Measurements from ENCODE around the gene ETV5. TPM values are rescaled to one million over a fixed set of nuclear protein-coding genes. Genes with fewer than 3 reads are reported as not detected.

Gene ETV5
- total and polyA plus RNA-seq, 9 of the 15 experiments (the other 6 are each of a cell fraction or from before 2014, with no cell fraction given) = 9.2 to 25.9 (median 15.9) TPM

DNA sequence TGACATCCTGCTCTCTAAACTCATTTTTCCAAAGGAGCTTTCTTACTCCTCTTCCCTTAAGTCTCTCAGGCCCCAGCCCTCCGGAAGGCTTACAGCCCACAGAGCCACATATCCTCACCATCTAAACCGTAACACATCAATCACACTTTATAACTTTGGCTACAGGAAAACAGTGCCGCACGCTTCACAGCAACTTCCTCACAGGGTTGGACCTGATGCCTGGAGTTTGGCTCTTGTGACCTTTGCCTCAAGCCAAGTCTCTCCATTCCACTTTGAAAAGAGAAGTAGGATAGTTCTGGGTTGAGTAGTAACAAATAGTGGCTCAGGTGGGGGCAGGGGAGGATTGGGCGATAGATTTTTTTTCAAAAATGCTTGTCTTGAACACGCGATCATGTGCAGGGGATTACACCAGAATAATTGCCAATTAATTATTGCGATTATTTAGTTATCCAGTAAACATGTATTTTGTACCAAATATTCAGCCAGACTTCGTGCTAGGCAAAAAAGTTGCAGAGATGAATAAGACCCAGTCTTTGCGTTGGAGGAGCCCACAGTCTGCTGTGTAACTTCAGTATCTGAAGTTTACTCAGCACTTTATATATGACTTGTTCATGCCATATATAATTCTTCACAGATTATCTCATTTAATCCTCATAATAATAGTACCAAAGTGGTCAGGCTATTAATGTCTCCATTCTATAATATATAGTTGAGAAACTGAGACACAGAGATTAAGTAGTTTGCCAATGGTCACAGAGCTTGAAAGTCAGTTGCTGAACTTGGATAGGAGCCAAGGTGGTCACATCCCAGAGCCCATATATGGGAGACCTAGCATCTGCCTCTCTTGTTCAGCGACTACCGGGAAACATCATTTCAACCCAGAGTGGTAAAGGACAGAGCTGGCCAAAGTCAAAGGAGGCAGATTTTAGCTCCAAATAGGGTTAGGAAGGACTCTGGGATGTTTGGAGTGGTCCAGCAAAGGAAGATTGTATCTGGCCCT, 2.4 kb upstream of the ETV5 start:
- Histone ChIP-seq H3K9me1 (ENCODE audit: control insufficient read depth, insufficient read depth, low read length) (no peaks in the 10 kb centered on the region), H3K36me3 (ENCODE audit: control insufficient read depth, insufficient read depth, low read length) (no peaks in the 10 kb centered on the region), H3K4me3 (no peak overlapping the region), H3K9ac (ENCODE audit: insufficient read depth in 1 of 2, low read depth in 2 of 2, low read length in 2 of 2) (no peak overlapping the region), H3K79me2 (ENCODE audit: control insufficient read depth, insufficient read depth, low read length) (peaks cover 20% of the 10 kb centered on the region), H3K4me1 (replicated peaks in 1 of 2; ENCODE audit: control insufficient read depth in 2 of 2, insufficient read depth in 2 of 2, low read length in 2 of 2) (peaks cover 16 to 26% of the 10 kb centered on the region in 2 experiments), H3K9me3 (replicated peaks; ENCODE audit: control insufficient read depth, insufficient read depth, low read depth, low read length) (no peaks in the 10 kb centered on the region), H3K27me3 (ENCODE audit: control insufficient read depth in 2 of 2, insufficient read depth in 2 of 2, low read length in 2 of 2) (peaks cover 25 to 32% of the 10 kb centered on the region in 2 experiments; a peak in 4 of 5 replicates), H3K4me2 (ENCODE audit: insufficient read depth, low read length) (no peak overlapping the region), H2AFZ (ENCODE audit: low read depth, low read length) (peak overlapping the region; percentile 87; the same call in 1 of the 2 replicates), H4K20me1 (replicated peaks; ENCODE audit: control insufficient read depth, insufficient read depth, low read length) (no peaks in the 10 kb centered on the region), H3K27ac (ENCODE audit: extremely low read depth, low read depth, low read length) (no peak overlapping the region)
- CTCF ChIA-PET (ENCODE audit: low intra/inter-chr PET ratio) = no interaction called here
- POLR2A ChIA-PET = interaction anchor here (0.8 to 4.0 kb wide), 3 partner anchors 10 to 16 kb away, joined by 3 to 34 read pairs (median 4); no protein-coding TSS in a partner anchor
- in situ Hi-C loops (cut with MboI) (no loop called here), intact Hi-C loops (cut with micrococcal nuclease) (no loop called here)
- FAIRE-seq (no peak), ATAC-seq (no peak), DNase-seq (ENCODE audit: extremely low read depth in 1 of 4, low spot score in 3 of 4) (no peak)
- BruUV-seq (replicated peaks) = no TSS peak
- peak; percentile 95 for TF ChIP-seq ZBTB1 (CRISPR knock-in tag; IDR thresholded peaks at IDR 0.05; ENCODE audit: borderline replicate concordance, low read depth)
- TF ChIP-seq HES1 (IDR thresholded peaks at IDR 0.05; ENCODE audit: low read depth) = 0 out of 2 replicates have a peak, but pooled peaks have one; percentile 30
- TF ChIP-seq MEIS2 (IDR thresholded peaks at IDR 0.05; ENCODE audit: partially characterized antibody) = peak; percentile 54
- TF ChIP-seq DACH1 (IDR thresholded peaks at IDR 0.05; ENCODE audit: partially characterized antibody) = no peak
- peak; percentile 82 for TF ChIP-seq NFIC (IDR thresholded peaks at IDR 0.05)
- TF ChIP-seq TSC22D4 (tag; IDR thresholded peaks at IDR 0.05) = no peak
- TF ChIP-seq MCM3 (IDR thresholded peaks at IDR 0.05) = no peak
- WGBS (ENCODE audit: insufficient coverage, low coverage, missing lambda C conversion rate) = 57% methylated on average over 12 of the region's 12 CpGs

Data from K562 (cell line).